OCI-LY1 (cell line): ENCODE results near the gene EFNA3.

Experiments used
- CTCF ChIP-seq: fragments of 200-600 bp; sonication (generic), shearing (Covaris generic); IDR thresholded peaks from 2 replicates; pipeline ENCODE4 v1.5.1; 2017; ENCODE audit warnings: mild to moderate bottlenecking, antibody characterized with exemption, low read length, moderate library complexity, mixed read lengths
- EZH2 ChIP-seq: fragments of 200-600 bp; sonication (generic), shearing (Covaris generic); IDR thresholded peaks from 2 replicates; pipeline ENCODE4 v1.8.0; 2017; ENCODE audit warnings: borderline replicate concordance, mixed run types, mild to moderate bottlenecking, antibody characterized with exemption, low read length, moderate library complexity, mixed read lengths

GRCh38 chr1:155044812-155045657, 33.6 kb upstream of the EFNA3 start:
- TF ChIP-seq CTCF = peak; percentile 83
- no peak for TF ChIP-seq EZH2
